Hepatocyte (in vitro differentiated cells): Measurements from ENCODE around the gene RNF145.

Experiments used
- EZH2phosphoT487 ChIP-seq: fragments of 200-600 bp; sonication (generic); IDR thresholded peaks from one replicate; pipeline ENCODE4 v1.6.1; 2018; ENCODE audit warnings: antibody characterized with exemption, mild to moderate bottlenecking, low read depth, moderate library complexity; ENCODE audit not compliant: unreplicated experiment, severe bottlenecking
- TF ChIP-seq, protein P1 (sequence below): fragments of 200-600 bp; sonication (generic); IDR thresholded peaks from 2 replicates; pipeline ENCODE4 v1.5.1; 2016; ENCODE audit warnings: antibody characterized with exemption, mild to moderate bottlenecking; ENCODE audit not compliant: poor library complexity

DNA sequence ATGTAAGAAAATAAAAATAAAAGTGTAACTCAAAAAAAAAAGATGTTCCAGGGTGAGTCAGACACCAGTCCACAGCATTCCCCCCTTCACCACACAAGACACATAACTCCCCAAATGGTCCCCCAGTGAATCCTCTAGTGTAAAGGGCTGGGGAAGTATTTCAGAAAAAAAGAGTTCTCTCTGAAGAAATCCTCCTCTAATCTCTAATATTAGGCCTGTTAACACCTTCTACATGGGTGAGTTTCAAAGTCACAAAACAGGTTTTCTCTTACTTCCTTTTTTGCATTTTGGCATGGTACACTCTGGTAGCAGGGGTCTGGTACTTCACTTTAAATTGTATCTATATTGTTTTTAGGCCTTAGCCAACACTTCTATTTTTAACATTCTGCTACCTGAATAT is 28.2 kb downstream of the RNF145 start:
- TF ChIP-seq, protein P1, sequence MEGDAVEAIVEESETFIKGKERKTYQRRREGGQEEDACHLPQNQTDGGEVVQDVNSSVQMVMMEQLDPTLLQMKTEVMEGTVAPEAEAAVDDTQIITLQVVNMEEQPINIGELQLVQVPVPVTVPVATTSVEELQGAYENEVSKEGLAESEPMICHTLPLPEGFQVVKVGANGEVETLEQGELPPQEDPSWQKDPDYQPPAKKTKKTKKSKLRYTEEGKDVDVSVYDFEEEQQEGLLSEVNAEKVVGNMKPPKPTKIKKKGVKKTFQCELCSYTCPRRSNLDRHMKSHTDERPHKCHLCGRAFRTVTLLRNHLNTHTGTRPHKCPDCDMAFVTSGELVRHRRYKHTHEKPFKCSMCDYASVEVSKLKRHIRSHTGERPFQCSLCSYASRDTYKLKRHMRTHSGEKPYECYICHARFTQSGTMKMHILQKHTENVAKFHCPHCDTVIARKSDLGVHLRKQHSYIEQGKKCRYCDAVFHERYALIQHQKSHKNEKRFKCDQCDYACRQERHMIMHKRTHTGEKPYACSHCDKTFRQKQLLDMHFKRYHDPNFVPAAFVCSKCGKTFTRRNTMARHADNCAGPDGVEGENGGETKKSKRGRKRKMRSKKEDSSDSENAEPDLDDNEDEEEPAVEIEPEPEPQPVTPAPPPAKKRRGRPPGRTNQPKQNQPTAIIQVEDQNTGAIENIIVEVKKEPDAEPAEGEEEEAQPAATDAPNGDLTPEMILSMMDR, result no peak
- TF ChIP-seq EZH2phosphoT487, result no peak
